GM18519 (cell line): Measurements from ENCODE around the gene ARID1B.

Source experiments
- ATAC-seq: cut with Tn5 transposase; IDR thresholded peaks from one replicate; pipeline ENCODE4 v1.9.1; 2021; ENCODE audit warnings: mild to moderate bottlenecking, moderate library complexity; ENCODE audit not compliant: unreplicated experiment, low FRiP score

ARID1B gene

GRCh38 chr6:157064502-157064901 lies 287.3 kb downstream of the ARID1B start:
- no peak for ATAC-seq

- ATAC-seq: no peak
These were observed 288.2 kb downstream of the ARID1B start for GRCh38 chr6:157065366-157065765.

GRCh38 chr6:157066781-157067491 lies 289.8 kb downstream of the ARID1B start:
- ATAC-seq: no peak

DNA sequence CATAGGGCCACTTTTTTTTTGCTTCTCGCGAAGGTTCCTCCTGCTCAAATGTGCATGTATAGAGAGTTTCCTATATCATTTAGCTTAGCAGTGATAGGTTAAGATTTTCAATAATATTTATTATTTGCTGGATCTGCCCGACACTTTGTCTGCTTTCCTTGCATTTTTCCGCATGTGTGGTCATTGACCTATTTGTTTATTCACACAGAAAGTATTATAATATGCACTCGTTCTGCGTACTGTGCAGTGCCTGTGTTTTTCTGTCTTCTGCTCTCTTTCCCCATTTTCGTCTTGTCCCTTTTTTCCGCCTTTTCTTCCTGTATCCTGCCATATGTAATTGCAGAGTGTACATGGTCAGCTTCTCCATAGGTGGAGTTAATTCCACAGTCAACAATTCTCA lies 290.3 kb downstream of the ARID1B start:
- no peak for ATAC-seq

GRCh38 chr6:157068691-157069324 lies 291.6 kb downstream of the ARID1B start:
- peak; percentile 97 for ATAC-seq

DNA sequence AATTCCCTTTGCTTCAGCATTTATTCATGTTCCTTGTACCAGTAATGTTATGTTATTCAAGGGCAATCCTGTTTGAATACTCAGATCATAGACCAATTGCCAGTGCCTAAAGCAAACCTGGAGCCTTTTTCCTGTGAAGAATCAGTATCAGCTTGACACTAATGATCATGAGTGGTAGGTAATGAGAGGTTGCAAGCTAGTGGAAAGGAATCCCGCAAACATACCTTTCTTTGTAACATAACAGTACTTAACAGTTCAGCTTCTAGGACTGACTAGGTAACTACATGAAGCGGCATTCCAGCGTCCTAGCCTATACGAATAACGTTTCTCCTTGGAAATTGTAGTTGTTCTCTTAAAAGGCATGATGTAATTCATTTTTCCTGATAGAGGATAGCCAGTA lies 292.4 kb downstream of the ARID1B start:
- ATAC-seq: no peak

GRCh38 chr6:157070403-157071107 lies 293.4 kb downstream of the ARID1B start:
- ATAC-seq: no peak

- ATAC-seq: no peak
These were observed 294.9 kb downstream of the ARID1B start for GRCh38 chr6:157072128-157072527.

DNA sequence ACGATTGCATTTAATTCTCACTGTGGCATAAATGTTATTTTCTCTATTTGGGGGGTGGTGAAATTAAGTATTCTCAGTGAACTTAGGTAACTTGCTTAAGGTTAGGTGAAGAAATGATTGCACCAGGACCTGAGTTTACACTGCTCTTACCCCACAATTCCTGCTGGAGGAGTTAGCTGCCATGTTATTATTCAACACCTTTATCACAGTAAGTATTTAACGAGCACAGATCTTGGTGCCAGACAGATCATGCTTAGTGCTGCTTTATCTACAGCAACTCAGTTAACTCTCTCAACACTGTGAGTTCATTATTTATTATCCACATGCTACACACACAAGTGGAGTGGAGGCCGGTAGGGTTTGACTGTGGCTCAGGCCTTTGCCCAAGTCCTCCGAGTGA lies 296.4 kb downstream of the ARID1B start:
- ATAC-seq: no peak

DNA sequence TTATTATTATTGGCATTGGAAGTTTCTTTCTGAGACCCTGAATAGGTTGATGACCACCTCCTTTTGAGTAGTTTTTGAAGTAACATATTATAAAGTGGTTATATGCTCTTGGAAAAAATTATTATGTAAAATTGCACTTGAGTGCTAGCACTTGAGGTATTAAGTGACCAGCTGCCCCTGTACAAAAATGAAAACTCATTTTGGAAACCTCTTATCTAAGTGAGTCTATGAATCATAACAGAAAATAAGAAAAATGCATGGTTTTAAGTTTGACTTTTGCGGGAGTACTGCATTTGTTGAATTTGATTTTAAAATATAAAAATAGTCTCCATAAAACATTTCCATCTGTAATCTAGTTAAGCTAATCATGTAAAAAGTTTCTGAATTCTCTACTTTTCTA lies 297.8 kb downstream of the ARID1B start:
- ATAC-seq: no peak

GRCh38 chr6:157075549-157076450 lies 298.6 kb downstream of the ARID1B start:
- peak; percentile 75 for ATAC-seq

DNA sequence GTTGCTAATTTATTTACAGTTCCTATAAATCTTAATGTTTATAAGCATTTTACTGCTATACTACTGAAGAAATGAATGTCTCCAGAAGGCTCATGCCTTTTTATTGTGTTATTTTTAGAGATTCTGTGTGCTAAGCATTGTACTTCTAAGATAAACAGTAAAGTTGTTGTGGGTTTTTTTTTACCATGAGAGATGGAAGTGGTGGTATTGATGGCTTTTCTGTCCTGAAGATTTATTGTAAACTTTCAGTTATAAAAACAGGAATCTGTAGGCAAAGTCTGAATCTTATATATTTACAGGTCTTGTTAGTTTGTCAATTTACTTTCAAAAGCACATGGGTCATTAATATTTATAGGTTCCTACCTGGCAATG lies 299.3 kb downstream of the ARID1B start:
- ATAC-seq: no peak

DNA sequence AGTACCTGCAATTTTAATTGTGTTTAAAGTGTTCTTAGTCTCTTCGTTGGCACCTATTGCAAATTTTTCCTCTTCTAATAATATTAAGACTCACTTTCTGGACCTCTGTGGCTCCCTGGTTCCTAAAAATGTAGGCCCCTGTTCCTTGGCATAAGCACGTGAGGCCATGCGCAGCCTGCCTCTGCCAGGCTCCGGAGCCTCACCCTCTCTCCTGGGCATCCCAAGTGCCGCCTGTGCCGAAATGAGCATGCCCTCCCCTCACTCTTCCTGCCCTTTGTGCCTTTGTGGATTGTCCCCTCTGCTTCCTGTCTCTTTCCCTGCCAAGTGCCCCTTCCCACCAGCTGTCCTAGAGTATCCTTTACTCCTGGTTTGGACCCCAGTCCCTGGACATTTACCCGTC lies 300.1 kb downstream of the ARID1B start:
- no peak for ATAC-seq

- ATAC-seq: no peak
These were observed 301.1 kb downstream of the ARID1B start for GRCh38 chr6:157078326-157078725.

DNA sequence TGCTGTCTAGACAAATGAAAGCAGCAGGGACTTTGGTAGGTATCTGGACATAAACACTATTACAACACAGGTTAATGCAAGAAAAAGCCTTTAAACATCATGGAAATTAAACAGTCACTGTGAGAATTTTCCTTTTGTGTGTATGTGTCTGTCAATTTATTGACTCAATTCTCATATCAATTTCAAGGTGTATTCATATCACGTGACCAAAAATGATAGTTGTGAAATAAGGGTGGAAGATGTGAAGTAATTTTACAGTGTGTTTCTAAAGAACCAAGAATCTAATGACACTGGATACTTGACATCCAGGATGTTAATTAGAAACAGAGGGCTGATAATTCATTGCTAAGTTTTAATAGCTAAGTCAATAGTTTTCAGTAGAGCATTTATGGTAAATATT lies 302.1 kb downstream of the ARID1B start:
- no peak for ATAC-seq

DNA sequence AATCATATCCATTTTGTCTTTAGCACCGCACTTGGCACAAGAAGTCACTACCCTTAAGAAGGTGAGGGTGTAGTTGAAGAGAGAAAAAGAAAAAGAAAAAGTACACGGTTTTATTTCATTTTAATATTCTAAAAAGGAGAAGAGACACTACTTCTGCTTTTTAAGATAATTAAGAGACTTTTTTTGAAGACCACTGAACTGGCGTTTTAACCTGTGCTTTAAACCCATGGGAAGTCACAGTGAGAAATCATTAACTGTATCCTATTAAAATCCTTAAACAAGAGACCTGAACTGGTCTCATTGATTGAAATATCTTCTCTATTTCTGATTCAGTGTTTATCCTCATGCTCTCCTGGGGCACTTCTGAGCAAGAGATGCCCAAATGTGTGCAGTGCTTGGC lies 302.6 kb downstream of the ARID1B start:
- no peak for ATAC-seq

DNA sequence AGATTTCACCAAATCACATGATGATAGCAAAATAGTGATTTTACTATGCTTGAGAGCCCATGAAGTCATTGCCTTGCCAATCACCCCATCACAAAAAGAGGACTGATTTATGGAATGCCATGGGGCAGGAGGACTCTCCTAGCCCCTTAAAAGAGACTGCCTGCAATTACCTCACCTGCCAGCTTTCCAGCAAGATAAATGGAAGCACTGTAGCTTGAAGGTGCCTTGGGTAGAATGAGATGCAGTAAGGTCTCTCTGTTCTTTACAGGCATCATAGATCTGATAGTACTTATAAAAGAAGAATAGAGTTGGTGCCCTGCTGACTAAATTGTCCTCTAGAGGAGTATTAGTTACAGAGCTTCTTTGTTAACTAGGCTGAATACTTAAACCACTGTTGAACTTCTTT lies 303.8 kb downstream of the ARID1B start:
- ATAC-seq: no peak

- ATAC-seq: no peak
These were observed 306.2 kb downstream of the ARID1B start for GRCh38 chr6:157083343-157083742.

DNA sequence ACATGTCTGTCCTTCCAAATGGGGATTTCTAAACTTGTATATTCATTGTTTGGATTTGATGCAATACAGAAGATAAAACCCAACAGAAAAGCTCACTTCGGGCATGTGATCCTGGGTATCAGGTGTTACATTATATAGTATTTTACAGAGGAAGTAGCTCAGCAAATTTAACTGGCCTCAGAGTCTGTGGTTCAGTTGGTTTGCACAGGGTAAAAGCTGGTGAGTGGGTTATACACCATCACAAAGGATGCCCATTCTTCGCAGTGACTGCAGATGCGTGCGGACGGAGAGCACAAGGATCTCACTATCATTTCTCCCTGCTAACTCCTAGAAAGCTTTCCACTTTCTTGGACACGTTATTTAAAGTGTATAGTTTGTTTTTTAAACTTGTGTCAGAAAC lies 309.5 kb downstream of the ARID1B start:
- no peak for ATAC-seq

- ATAC-seq: no peak
These were observed 310.8 kb downstream of the ARID1B start for GRCh38 chr6:157087974-157088373.

GRCh38 chr6:157088841-157089240 lies 311.7 kb downstream of the ARID1B start:
- no peak for ATAC-seq
